GM19397 (cell line): ENCODE results near the gene PAFAH1B2.

Source experiments
- ATAC-seq: cut with Tn5 transposase; IDR thresholded peaks from one replicate; pipeline ENCODE4 v1.9.1; 2021; ENCODE audit warnings: mild to moderate bottlenecking, moderate library complexity; ENCODE audit not compliant: unreplicated experiment

The PAFAH1B2 gene

DNA sequence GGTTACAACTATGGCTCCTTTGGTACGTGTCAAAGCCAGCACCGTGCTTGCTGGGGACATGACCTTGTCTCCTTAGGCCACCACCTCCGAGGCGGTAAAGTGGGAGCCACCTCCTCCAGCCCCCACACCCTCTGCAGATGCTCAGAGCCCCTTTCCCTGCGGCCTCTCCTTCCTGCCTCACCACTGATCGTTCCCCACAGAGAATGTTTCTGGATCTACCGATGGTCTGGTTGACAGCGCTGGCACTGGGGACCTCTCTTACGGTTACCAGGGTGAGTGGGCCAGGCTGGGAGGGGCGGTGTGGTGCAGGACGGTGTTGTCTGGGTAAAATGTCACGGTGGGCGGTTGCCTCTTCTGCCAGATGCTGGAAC, 43.3 kb downstream of the PAFAH1B2 start:
- no peak for ATAC-seq

DNA sequence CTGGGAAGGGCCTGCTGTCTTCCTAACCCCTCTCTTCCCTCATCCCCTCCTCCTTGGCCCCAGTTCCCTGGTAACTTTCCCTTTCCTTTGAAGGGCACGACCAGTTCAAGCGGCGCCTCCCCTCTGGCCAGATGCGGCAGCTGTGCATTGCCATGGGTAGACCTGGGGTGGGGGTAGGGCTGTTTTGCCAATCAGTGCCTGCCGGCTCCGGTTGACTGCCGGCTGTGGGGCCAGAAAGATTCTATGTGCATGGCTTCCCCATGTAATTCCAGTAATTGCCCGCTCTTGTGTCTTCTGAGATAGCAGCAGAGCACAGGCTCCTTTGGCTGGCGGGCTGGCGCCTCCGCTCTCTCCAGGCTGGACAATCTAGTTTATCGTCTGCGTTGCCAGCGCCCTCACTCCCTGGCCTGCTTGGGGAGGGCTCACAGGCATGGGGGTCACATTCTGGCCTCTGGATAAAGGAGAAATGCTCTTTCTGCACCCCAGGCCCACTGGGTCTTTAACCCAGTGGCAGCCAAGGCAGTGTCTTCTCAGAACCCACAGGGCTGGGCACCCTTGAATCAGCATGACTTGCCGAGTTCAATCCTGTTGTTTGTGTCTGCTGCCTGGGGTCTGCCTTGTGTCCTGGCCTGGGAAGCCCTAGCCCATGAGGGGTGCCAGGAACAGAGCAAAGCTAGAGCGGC, 43.9 kb downstream of the PAFAH1B2 start:
- no peak for ATAC-seq

DNA sequence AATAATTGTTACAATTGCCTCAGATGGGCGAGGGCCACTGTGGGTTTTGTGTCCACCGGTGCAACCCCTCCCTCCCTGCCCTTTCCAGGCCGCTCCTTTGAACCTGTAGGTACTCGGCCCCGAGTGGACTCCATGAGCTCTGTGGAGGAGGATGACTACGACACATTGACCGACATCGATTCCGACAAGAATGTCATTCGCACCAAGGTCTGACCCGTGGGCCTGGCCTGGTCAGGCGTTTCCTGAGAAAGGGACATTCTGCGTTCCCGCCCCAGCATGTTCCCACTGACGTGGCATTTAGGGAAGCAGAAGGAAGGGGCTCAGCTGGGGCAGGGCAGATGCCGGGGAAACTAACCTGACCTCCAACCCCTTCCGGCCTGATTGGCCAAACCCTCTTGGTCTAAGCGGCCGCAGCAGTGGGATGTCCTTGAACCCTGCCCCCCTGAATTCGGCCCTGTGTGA, 44.6 kb downstream of the PAFAH1B2 start:
- no peak for ATAC-seq

DNA sequence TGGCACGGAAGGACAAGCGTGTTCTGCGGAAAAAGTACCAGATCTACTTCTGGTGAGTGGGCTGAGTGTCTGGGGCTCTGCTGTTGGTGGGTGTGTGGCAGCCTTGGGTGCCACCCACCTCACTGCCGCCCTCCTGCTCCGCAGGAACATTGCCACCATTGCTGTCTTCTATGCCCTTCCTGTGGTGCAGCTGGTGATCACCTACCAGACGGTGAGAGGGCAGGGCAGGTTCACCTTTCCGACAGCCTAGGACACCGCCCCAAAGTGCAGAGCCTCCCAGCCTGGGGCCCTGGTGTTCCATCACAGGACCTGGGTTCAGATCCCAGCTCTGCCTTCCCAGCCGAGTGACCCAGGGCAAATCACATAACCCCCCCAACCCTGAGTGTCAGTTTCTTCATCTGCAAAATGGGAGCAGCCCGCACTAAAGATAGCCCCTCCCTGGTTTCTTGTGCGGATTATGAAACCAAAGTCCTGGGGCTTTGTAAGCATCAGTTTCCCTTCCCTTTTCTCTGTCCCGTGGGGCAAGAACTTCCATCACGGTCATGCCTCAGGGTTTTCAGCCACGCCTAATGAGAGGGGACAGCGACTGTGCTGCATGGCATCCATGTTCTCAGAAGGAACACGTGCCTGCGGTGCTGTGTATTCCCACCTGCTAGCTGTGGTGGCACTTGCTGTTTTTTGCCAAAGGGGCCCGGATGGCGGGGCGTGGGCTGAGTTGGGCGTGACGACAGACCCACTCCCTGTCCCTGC, 45.3 kb downstream of the PAFAH1B2 start:
- peak; percentile 68 for ATAC-seq

DNA sequence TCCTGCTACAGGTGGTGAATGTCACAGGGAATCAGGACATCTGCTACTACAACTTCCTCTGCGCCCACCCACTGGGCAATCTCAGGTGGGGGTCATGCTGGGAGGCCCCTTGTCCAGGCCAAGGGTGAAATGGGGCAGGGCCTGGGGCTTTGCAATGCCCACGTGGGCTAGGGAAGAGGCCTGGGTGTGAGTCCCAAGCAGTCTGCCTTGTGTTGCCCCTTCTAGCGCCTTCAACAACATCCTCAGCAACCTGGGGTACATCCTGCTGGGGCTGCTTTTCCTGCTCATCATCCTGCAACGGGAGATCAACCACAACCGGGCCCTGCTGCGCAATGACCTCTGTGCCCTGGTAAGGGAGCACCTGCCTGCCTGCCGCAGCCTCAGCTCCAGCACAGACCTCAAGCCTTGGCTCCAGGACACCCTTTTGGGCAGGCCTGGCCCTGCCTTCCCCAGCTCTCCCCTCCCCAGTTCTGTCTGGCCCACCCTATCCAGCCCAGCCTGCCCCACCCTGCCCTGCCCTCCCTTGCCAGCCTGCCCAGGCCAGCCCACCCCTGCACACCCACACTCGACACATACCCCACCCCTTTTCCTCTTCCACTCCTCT, 46.0 kb downstream of the PAFAH1B2 start:
- ATAC-seq: no peak

DNA sequence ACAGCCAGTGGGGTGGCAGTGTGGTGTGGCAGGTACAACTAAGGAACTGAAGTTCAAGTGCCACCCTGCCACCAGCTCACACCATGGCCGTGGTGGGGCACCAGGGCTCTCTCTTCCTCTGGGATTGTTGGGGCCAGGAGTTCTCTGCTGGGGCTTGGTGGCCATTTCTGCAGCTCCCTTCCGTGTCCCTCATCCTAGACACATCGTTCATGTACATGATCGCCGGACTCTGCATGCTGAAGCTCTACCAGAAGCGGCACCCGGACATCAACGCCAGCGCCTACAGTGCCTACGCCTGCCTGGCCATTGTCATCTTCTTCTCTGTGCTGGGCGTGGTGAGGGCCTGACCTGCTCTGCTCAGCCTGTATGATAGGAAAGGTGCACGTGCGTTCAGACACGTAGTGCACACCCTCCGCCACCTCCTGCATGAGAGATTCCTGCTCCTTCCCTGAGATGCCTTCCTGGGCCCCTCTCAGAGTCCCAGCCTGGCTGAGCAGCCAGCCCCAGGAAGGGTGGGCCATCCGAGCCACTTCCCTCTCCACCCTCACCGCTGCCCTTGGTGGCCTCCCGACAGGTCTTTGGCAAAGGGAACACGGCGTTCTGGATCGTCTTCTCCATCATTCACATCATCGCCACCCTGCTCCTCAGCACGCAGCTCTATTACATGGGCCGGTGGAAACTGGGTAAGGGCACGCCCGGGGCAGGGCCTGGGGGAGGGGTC, 47.8 kb downstream of the PAFAH1B2 start:
- ATAC-seq: no peak

DNA sequence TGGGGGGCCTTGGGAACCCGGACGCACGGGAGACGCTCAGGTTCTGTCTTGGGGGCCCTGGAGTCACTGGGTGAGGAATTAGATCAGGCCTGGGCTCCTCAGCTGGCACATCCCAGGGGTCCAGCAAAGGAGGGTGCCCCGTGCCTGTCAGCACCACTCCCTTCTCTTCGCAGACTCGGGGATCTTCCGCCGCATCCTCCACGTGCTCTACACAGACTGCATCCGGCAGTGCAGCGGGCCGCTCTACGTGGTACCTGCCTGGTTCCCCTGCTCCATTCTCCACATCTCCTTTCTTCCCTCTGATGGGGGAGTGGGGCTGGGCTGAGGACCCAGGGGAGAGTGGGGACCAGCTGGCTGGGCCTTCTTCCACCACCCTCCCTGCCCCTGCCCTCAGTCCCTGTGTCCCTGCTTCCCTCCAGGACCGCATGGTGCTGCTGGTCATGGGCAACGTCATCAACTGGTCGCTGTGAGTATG, 48.4 kb downstream of the PAFAH1B2 start:
- ATAC-seq: no peak

DNA sequence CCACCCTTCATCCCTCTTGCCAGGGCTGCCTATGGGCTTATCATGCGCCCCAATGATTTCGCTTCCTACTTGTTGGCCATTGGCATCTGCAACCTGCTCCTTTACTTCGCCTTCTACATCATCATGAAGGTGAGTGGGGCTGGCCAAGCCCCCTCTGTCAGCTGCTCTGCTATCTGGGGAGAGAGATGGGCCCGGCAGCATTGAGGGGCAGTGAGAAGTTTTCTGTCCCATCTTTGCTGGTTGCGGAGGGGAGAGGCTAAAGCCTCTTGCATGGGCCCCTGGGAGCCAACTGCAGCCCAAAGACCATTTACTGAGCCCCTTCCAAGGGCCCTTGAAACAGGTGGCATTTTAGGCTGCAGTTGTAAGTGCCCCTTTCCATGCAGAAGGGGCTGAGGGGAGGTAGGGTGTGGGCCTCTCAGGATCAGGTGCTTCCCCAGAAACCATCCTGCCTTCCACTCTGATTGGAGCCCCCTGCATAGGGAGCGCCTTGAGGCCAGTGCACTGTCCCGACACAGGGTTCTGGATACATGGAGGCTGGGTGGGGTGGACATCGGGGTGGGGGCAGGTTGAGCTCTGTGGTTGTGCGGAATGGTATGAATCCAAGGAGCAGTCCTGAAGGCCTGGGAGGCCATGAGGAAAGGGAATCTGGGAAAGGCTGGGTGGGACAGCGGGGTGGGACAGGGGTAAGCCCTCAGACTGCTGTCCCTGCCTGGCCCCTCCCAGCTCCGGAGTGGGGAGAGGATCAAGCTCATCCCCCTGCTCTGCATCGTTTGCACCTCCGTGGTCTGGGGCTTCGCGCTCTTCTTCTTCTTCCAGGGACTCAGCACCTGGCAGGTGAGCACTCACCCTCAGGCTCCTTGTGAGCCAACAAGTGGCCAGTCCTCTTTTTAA, 49.3 kb downstream of the PAFAH1B2 start:
- no peak for ATAC-seq

DNA sequence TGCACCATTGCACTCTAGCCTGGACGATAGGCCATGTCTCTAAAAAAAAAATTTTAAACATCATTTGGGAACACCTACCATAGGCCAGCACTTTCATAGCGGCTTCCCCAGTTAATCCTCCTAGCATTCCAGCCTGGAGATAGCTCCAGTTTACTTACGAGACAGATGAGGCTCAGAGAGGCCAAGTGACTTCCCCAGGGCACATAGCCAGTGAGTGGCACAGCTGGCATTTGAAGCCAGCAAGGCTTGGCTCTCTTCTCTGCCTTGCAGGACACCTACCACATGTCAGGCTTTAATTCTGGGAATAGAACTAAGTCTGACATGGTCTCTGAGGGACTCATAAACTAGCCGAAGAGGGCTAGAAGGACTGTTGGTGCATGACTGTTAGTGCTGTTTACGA, 50.2 kb downstream of the PAFAH1B2 start:
- no peak for ATAC-seq

DNA sequence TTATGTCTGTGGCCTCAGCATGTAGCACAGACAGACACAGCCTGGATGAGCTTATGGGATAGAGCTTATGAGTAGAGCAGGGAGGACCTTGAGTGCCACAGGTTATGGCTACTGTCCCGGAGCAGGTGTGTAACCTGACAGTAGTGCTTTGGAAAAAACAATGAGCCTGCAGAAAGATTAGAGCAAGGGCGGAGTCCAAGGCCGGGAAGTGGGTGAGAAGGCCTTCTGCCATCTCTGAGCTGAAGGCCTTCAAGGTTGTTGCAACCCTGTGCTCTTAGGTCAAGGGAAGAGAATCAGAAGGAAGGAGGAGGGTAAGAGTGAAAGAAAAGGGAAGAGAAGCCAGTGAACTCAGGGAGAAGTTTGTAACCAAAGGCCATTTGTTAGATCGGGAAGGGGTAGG, 51.2 kb downstream of the PAFAH1B2 start:
- ATAC-seq: no peak

DNA sequence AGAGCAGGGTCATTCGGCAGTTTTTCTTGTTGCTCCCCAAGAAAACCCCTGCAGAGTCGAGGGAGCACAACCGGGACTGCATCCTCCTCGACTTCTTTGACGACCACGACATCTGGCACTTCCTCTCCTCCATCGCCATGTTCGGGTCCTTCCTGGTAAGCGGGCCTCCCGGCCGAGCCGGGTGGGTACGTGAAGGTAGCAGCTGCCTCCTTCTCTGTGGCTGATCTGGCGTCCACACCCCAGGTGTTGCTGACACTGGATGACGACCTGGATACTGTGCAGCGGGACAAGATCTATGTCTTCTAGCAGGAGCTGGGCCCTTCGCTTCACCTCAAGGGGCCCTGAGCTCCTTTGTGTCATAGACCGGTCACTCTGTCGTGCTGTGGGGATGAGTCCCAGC, 51.7 kb downstream of the PAFAH1B2 start:
- ATAC-seq: no peak

DNA sequence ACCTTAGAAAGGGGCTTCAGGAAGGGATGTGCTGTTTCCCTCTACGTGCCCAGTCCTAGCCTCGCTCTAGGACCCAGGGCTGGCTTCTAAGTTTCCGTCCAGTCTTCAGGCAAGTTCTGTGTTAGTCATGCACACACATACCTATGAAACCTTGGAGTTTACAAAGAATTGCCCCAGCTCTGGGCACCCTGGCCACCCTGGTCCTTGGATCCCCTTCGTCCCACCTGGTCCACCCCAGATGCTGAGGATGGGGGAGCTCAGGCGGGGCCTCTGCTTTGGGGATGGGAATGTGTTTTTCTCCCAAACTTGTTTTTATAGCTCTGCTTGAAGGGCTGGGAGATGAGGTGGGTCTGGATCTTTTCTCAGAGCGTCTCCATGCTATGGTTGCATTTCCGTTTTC, 52.9 kb downstream of the PAFAH1B2 start:
- no peak for ATAC-seq

DNA sequence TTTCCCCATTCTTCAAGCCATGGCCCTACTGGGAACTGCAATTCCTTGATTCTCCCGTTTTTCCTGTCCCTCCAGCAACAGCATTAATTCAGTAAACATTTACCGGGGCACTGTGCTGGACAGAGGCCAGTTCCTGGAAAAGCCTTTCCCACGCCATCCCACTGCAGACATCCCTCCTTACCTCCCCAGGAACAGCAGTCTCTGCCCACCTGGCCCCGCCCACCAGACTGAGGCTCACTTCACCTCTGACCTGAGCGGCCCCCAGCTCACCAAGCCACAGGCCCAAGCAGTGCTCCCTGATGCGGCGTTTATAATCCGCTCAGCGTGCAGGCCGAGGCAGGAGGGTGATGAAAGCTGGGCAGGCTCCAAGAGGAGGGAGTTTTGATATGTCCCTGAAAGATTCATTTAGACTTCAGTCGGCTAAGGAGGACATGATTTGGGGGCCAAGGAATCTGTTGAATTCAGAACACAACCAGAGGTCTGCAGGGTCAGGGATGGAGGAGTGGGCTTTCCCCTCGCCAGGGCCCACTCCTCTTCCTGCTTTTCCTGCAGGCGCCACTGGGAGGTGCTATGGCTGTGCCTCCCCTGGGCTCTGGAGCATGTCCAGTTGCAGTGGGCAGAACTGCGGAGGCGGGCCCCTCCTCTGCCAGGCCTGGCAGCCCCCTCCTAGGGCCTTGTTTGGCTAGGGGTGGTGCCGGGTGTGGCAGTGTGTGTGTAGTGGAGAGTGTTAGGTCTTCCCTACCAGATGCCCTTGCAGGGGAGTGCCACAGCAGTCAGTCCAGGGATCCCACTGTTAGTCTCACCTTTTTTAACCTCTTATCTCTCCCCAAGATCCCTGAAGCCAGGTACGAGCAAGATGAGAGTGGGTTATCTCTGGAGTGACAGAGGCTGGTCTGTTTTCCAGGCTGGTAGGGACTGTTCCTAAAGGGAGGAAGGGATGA, 53.7 kb downstream of the PAFAH1B2 start:
- no peak for ATAC-seq

DNA sequence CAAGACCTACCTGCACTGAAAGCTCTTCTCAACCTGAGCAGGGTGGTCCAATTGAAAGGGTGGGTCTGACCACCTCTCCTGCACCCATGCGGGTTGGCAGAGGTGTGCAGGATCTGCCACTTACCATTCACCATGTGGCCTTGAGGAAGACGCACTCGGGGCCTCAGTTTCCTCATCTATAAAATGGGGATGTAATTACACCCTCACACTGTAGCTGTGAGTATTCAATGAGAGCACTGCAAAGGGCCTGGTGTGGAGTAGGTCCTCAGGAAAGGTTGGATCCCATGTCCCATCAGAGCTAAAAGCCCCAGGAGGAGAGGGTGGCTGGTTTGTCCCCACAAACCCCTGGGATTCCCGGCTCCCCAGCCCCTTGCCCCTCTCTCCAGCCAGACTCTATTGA, 54.5 kb downstream of the PAFAH1B2 start:
- ATAC-seq: no peak

DNA sequence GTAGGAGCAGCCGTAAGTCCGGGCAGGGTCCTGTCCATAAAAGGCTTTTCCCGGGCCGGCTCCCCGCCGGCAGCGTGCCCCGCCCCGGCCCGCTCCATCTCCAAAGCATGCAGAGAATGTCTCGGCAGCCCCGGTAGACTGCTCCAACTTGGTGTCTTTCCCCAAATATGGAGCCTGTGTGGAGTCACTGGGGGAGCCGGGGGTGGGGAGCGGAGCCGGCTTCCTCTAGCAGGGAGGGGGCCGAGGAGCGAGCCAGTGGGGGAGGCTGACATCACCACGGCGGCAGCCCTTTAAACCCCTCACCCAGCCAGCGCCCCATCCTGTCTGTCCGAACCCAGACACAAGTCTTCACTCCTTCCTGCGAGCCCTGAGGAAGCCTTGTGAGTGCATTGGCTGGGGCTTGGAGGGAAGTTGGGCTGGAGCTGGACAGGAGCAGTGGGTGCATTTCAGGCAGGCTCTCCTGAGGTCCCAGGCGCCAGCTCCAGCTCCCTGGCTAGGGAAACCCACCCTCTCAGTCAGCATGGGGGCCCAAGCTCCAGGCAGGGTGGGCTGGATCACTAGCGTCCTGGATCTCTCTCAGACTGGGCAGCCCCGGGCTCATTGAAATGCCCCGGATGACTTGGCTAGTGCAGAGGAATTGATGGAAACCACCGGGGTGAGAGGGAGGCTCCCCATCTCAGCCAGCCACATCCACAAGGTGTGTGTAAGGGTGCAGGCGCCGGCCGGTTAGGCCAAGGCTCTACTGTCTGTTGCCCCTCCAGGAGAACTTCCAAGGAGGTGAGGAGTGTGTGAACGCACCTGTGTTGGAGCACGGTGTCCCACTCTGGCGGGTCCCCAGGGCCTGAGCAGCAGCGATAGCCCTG, 55.2 kb downstream of the PAFAH1B2 start, which contains the start of gene TAGLN:
TSS of gene TAGLN (plus strand) at position 318 of the 863 bp plus-strand sequence. CDS start 3,644 bp downstream, outside the sequence.
- ATAC-seq: no peak

DNA sequence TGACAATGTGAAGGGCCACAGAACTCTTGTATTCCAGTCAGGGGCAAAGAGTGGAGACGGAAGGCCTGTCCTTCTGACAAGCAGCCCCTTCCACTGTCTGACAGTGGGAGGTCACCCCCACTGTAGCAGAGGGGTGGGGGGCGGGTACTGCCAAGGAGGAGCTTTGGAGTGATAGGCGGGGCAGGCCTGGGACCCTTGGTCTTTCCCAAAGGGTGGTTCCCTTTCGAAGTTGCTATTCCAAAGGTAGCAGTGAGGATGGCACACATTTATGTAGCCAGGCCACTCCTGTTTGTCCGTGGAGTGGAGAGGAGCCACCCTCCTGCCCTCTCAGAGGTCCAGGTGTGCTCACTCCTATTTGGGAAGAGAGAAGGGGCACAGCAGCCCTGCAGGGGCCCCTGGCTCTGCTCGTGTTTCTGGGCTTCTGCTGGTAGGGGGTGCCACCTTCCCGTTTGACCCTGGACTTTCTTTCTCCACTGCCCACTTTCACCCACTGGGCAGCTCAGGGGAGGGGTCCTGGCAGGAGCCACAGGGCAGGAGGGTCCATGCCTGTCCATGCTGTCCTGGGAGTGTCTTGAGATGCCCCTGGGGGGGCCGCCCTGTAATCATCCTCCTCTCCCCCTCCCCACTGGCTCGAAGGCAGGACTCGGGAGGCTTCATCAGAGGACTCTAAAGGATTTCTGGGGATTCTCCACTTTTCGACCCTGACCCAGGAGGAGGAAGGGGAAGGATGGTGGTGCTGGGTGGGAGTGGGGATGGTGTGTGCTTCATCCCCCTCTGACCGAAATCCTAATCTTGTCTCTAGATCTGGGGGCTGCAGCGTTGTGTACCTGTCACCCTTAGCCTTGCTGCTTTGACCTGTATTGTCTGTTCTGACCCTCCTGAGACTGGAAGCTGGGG, 56.1 kb downstream of the PAFAH1B2 start:
- ATAC-seq: no peak
